Astrocyte of the hippocampus (primary cell): ENCODE data around the gene TREML4.
A peak's percentile ranks its signal among the peaks of the same experiment; 100 is the strongest.

Experiments used
- DNase-seq: peaks from one replicate; pipeline ENCODE4 v3.0.0; 2011; ENCODE audit warnings: low read depth, low spot score

TREML4 gene

DNA sequence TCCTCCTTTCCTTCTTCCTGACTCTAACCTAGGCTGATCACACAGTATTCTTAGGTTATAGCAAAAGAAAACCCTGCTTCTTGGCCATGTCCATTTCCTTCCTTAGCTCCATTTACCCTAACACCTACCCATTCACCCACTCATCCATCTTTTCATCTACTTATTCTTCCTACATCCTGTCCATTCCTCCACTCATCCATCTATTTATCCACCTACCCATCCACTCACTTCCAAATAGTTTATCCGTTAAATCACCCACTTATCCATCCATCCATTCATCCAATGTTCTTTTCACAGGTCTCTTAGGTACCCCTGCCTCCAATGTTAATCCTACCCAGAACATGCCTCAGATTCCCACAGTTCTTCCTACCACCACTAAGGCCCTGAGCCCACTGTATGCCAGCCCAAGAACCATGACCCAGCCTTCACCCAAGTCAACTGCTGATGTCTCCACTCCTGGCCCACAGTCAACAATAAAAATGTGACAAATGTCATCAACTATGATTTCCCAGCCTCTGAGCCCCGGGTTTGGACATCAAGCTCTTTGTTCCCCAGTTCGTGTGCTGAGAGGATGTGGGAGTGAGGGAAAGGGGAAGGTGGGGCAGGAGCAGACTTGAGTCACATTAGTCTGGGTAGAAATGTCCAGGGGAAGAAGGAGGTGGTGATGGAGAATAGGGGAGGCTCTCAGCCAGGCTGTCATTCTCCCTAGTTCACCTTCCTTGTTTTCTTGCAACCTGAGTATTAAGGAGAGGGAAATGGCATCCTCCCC, 24.4 kb downstream of the TREML4 start:
- DNase-seq: no peak

DNA sequence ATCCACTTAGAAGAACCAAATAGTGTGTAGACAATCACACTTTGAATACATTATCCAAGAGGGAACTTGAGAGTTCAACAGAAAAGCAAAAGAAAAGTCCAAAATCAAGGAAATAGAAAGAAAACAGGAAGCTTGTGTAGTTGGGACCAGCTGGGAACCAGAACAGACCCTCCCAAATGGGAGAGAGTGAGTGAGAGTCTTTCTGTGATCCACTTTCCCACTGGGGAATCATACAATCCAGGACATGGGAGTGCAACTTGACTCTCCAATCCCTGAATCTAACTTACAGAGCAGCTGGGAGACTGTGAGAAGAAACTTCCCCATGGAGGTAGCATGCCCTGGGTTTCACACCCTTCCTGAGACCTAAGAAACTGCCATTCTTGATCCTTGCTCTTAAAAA, 27.0 kb downstream of the TREML4 start:
- no peak for DNase-seq

DNA sequence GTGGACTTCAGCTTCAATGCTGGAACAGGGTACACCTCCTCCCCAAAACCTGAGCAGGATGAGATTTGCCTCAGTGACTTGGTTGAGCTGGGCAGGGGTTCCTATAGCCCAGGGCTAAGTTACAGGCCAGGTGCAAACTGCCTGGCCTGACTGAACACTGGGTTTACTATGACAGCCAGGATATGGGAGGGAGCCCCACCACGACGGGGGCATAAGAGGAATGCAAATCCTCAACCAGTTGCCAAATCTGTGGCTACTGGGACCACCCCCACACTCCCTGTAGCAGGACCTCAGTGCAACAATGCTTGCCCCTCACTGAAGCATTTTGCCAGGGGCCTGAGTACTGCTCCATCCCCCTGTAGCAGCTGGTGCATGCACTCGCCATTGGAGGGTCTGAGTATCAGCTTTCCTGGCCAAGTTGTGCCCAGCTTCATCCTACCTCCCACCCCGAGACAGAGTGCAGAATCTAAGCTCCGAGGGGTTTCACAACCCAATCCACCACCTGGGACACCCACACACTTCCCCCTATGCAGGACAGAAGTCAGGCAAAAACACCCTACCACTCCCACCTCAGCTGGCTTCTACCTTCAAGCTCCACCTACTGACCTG, 27.6 kb downstream of the TREML4 start:
- no peak for DNase-seq

DNA sequence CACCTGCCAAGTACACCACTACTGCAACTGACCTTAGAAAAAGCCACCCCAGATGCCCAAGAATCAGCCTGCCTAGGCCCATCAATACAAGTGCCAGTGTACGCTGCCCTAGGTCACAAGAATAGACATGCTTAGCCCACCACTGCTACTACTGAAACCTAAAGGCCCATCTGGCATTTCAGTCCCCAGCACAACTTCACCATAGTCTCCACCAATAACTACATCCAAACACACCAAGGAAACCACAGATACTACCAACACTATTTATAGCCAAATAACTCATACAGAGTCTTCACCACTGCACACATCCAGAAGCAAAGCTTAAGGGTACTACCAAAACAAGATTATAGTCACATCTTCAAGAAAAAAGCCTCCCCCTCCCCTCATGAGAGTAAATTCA, 28.2 kb downstream of the TREML4 start:
- DNase-seq: no peak

DNA sequence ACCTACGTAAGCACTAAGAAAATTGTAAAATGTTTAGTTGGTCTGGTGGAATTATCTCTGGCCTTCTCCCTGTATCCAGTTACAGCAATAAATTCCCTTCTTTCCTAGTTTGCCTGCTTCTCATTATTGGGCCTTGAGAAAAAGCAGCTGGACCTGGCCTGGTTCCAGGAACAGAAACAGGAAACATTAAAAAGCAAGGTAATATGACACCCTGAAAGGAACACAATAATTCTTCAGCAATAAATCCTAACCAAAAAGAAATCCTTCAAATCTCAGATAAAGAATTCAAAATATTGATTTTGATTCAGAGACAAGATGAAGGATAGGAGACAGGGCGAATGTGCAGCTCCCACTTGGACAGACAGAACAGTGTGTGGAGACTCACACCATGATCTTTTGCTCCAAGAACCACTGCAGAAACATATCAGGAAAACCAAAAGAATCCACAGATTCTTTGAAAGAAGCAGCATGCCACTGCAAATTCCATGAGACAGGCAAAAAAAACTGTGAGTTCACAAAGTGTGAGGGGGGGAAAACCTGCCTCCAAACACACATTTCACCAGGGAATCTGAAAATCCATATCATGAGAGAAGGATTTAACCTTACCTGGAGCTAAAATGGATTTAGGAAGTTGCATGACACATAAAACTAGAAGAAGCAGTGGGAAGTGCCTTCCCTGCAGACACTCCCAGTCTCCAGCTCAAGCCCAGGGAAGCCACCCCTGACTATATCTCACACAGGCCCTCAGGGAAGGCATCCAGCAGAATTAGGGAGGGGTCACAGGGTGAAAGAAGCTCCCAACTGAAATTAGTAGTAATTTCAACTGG, 29.4 kb downstream of the TREML4 start:
- DNase-seq: peak; percentile 26

DNA sequence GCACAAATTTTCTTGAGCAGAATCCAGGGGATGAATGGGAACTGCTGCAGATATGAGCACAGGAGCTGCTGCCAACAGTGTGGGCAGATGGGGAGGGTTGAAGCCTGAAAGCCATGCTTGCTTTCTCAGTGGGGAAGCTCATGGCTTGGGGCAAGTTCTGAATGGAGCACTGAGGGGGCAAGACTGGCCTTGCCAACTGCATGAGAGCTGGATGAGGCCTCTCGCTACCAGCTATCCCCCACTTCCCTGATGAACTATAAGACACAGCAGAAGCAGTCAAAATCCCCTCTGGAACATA, 30.0 kb downstream of the TREML4 start:
- no peak for DNase-seq

DNA sequence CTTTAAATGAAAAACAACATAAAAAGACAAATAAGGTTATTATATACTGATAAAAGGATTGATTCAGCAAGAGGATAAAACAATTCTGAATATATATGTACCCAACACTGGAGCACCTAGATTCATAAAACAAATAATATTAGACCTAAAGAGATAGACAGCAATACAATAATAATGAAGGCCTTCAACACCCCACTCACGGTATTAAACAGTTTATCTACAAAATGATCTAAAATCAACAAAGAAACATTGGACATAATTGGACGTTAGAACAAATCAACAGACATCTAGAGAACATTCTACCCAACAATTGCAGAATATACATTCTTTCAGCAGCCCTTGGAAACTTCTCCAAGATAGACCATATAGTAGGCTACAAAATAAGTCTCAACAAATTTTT, 34.3 kb downstream of the TREML4 start:
- no peak for DNase-seq

DNA sequence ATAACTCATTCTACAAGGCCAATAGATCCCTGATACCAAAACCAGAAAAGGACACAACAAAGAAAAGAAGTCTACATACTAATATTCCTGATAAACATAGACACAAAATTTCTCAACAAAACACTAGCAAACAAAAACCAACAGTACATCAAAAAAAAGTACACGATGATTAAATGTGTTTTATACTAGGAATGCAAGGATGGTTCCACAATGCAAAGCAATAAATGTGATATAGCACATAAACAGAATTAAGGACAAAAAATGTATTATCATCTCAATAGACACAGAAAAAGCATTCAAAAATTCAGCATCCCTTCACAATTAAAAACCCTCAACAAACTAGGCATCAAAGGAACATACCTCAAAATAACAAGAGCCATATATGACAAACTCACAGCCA, 35.1 kb downstream of the TREML4 start:
- DNase-seq: no peak

DNA sequence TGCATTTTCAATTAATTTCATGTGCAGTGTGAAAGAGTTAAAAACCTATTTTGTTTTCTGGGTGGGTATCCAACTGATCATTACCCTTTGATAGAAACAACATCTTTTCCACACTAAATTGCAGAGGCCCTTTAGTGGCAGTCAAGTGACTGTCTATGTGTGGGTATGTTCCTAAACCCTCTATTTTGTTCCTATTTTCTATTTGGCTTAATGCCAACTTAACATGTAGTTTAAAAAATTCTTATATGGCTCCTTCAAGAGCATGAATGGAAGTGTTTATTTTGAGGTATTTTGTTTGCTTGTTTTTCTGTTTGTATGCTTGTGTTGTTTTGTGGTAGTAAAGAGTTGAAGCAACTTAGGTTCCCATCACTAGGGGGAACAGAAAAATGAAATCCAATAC, 38.4 kb downstream of the TREML4 start:
- no peak for DNase-seq

DNA sequence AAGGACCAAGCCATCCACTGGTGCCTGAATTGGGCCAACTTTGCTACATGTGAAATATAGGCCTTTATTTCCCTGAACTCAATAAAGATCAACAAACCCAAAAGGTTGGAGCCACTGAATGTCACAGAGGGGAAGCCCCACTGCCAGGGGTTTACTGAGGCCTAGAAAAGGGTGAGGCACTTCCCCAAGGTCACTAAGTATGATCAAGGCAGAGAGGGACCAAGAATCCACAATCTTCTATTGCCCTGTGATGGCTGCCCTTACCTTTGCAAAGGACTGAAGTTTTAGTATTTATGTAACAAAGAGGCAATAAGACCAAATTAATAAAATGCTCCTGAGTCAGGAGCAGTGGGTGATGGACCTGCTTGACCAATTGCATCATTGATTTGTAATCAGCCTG, 40.3 kb downstream of the TREML4 start:
- no peak for DNase-seq

DNA sequence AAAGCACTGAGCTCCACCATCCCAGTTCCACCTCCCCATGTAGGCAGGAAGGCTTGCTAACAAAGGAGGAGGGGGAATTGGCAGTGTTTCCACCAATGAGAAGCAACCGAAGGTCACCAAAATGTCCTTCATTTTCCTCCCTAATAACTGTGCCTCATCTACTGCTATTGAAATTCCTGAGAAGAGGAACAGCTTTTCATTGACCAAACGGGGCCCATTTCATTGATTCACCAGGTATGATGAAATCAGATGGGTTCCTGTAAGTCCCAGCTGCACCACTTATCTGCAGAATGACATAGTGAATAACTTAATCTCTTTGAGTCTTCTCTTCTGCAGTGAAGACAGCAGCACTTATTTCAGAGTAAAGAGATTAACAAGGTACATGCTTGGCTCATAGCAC, 41.0 kb downstream of the TREML4 start:
- DNase-seq: no peak

DNA sequence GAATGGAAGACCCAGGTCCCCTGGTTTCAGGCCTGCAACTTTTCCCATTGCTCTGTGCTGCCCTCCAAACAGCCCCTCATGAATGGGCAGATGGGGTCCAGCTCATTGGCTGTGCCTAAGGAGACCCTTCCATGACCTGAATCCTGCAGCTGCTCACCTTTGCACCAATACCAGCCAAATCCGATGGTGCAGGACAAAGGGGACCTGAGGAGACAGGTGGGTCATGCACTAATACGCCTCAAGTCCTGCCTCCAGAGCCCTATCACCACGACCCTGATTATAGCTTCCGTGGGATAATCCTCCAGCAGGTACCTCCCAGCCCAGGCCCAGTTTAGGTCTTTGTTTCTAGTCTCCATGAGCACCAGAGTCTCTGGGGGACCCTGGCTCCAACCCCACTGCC, 41.6 kb downstream of the TREML4 start:
- DNase-seq: no peak

DNA sequence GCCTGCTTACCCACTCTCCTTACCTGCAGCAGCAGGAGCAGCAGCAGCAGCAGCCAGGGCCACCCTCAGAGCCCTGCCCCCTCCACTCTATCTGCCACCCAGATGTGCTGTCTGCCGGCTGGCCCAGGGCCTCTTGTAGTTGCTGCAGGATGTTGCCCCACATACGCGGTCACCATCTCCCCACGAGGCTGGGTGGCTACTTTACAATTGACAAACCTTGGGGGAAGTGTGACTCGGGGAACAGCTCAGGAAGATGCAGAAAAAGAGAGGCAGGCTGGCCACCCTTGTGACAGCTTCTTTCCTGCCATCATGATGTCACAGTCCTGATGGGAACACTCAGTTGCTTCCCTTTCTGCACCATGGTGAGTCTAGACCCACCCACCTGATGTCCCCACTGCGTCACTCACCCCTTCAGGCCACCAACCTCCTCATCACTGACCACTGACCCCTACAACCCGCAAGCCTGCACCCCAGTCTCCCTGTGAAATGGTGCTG, 43.8 kb downstream of the TREML4 start:
- no peak for DNase-seq

DNA sequence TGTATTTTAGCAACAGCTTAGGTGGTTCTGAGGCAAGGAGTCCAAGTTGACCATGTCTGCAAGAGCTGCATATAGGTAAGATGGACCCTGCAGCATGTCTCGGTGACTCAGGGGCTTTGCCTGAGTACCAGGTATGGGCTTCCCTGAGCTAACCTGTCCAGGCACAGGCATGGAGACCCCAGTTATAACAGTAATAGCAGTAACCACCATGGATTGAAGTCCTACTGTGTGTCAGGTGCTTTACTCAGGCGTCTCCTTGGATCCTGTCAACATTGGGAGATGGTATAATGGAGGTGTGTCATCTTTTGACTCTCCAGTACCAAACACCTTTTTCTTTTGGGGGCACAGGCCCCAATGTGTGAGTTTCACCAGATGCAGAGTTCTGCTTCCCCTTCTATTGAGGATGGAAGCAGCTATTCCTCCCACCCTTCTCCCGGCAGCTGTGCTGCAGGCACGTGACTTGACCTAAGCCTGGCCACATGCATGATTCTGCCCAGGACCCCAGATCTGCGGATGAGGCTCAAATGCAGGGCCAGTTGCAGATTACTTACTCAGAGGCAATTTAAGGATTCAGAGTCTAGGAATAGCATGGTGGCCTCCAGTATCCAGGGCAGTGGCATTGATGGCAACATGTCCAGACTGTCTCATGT, 44.6 kb downstream of the TREML4 start:
- DNase-seq: no peak

DNA sequence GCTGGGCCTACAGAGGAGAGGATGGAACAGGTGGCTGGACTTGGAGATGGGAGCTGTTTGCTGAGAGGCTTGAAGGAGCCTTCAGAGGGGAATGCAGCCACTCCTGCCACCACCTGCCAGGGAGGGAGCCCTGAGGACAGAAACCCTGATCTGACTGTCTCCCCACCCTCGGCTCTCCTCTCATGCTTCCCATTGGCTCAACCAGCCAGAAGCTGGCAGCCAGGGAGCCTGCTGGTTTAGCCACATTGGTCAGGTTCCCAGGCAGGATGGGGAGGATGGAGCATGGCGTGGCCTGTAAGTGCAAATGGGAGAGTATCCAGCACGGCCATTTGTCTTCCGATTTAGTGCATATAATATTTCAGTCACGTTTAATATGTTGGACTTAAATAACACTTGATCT, 45.6 kb downstream of the TREML4 start:
- DNase-seq: no peak

DNA sequence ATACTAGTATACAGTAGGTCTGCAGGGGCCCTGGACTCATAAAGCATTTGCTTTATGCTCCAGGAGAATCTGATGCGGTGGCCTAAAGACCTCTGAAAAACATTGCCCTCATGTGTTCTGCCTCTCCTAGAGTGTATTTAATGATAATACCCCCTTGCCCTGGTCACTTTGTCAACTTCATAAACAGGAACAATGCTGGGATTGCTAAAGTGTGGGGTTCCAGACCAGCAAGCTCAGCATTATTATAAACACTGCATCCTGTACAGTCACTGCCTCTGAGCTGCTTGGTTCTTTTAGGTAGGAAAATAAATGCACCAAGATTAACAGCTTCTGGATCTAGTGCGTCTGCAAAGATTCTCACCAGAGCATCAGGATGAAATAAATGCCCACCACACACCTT, 46.1 kb downstream of the TREML4 start:
- DNase-seq: no peak

DNA sequence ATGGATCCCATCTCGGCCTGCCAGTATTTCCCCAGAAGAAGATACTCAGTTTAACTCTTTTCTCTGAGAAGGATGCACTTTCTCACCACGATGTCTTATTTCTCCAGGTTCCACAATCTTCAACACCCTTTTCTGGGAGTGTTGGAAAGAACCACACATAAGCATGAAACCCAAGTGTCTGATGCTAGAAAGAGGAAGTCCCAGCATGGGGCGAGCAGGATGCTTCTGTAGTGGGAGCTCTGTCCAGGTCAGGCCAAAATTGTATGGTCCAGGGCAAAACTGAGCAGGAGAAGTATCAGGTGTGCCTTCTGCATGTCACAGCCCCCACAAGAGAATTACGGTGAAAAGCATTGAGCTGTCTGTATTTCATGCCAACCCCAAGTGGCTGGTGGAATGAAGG, 47.3 kb downstream of the TREML4 start:
- no peak for DNase-seq

DNA sequence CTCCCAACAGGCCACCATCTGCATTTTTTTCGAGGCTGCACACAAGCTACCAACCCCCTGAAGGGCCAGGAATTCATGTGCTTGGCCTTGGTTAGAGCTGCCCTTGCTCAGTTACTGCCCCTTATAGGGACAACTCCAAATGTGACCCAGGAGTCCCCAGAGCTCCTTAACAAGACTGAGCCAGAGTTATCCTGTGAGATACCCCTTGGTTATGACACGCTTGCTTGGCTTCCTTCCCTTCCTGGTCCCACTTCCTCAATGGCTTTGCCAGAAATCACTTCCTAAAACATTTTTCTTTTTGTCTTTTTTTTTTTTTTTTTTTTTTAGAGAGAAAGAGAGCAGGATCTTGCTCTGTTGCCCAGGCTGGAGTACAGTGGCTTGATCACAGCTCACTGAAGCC, 49.5 kb downstream of the TREML4 start:
- DNase-seq: no peak

DNA sequence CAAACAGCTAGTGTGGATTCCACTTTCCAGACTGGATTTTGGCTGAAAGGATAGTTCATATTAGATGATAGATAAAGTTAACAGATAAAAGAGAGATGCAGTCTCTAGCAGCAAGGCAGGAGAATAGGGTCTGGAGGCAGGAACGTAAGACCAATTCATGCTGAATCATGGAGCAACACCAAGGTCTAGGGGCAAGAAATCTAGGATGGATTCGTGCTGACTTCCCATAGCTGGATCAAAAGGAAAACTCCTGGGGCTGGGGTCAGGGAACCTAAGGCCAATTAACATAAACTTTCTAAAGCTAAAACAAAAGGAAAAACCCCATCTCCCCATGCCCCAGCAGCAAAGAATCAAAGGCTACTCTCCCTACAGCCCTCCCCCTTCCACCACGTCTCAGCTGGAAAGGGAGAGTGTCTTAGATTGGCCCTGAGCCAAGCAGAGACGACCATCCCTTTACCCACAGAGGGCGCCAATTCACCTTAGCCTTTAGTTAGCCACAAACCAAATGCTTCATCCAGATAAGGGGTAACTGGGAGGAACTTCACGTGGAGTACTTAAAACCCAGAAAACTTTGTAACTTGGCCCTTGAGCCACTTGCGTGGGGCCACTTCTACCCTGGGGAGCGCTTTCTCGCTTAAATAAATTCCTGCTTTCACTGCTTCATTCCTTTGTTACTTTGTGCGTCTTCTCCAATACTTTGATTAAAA, 50.7 kb downstream of the TREML4 start:
- peak; percentile 45 for DNase-seq

DNA sequence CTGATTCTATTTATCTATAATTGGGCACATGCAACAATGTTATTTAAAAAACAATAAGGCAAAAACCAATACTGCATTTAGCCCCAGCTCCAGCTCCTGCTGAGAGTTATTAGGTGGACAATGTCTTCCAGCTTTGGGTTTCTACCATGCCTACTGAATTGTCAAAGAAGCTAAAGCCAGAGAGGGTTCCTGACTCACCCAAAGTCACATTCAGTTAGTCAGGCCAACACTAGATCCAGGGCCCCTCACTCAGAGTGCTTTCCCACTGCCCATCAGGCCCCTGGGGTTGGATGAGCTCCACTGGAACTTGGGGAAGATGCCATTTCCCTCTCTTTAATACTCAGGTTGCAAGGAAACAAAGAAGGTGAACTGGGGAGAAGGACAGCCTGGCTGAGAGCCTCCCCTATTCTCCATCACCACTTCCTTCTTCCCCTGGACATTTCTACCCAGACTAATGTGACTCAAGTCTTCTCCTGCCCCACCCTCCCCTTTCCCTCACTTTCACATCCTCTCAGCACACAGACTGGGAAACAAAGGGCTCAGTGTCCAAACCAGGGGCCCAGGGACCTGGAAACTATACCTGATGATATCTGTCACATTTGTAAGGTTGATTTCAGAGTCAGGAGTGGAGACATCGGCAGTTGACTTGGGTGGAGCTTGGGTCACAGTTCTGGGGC, 52.4 kb downstream of the TREML4 start:
- DNase-seq: no peak

DNA sequence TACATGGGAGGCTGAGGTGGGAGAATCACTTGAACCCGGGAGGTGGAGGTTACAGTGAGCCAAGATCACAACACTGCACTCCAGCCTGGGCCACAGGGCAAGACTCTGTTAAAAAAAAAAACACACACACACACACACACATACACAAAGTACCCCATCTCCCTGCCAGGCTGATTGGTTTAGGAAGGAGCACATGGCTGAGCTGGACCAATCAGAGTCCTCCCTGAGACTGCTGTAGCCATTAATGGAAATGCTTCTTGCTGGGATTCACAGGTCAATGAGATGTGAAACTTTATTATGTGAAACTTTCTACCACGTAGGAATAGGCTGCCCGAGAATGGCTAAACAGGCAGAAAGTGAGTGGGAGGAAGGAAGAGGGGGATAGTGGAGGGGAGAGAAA, 55.5 kb downstream of the TREML4 start:
- DNase-seq: no peak
